ENCODE results near the gene MZT2A.
"Not testable (repeated sequence)": the region's sequence is repeated elsewhere in the genome, so short reads cannot be mapped to it uniquely, and the experiment has no call there.

DNA sequence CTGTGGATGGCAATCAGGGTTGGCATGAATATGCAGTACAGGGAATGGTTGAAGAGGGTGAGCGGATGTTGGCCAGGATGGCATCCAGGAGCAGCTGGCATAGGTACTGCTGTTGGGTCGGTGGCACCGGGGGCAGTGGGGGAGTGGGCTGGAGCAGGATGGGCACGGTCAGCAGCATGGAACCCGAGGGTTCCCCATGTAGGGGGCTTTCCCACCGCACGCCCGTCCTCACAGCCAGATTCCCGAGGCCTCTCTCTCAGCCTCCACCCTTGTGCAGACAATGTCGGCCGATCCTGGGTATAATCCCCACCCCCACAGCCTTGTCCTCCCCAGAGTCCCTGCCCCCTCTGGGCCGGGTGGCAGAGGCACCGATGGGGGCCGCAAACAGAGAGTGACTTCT lies 44.6 kb upstream of the MZT2A start:
- TF ChIP-seq EZH2 (IDR thresholded peaks at IDR 0.05; ENCODE audit: borderline replicate concordance, insufficient read depth, low read length, poor library complexity, severe bottlenecking); POLR2AphosphoS5 (IDR thresholded peaks at IDR 0.05): not testable (repeated sequence)
- TF ChIP-seq, protein P1, sequence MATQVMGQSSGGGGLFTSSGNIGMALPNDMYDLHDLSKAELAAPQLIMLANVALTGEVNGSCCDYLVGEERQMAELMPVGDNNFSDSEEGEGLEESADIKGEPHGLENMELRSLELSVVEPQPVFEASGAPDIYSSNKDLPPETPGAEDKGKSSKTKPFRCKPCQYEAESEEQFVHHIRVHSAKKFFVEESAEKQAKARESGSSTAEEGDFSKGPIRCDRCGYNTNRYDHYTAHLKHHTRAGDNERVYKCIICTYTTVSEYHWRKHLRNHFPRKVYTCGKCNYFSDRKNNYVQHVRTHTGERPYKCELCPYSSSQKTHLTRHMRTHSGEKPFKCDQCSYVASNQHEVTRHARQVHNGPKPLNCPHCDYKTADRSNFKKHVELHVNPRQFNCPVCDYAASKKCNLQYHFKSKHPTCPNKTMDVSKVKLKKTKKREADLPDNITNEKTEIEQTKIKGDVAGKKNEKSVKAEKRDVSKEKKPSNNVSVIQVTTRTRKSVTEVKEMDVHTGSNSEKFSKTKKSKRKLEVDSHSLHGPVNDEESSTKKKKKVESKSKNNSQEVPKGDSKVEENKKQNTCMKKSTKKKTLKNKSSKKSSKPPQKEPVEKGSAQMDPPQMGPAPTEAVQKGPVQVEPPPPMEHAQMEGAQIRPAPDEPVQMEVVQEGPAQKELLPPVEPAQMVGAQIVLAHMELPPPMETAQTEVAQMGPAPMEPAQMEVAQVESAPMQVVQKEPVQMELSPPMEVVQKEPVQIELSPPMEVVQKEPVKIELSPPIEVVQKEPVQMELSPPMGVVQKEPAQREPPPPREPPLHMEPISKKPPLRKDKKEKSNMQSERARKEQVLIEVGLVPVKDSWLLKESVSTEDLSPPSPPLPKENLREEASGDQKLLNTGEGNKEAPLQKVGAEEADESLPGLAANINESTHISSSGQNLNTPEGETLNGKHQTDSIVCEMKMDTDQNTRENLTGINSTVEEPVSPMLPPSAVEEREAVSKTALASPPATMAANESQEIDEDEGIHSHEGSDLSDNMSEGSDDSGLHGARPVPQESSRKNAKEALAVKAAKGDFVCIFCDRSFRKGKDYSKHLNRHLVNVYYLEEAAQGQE (IDR thresholded peaks at IDR 0.05; ENCODE audit: borderline replicate concordance), result not testable (repeated sequence)
